ENCODE results near the gene PCDH10. TPM values are rescaled to one million over a fixed set of nuclear protein-coding genes. Genes with fewer than 3 reads are reported as not detected.

PCDH10 gene
- total RNA-seq, 1 donor from 2014 or later = 10.8 TPM

- DNase-seq (ENCODE audit: low spot score) = peak; percentile 20
- no peak for TF ChIP-seq CTCF (IDR thresholded peaks at IDR 0.05; ENCODE audit: unreplicated experiment)
- Mint-ChIP-seq H3K27ac (ENCODE audit: unreplicated experiment) (no peak overlapping the region), H3K27me3 (ENCODE audit: unreplicated experiment) (peaks cover 28% of the 10 kb centered on the region), H3K9me3 (ENCODE audit: unreplicated experiment) (no peaks in the 10 kb centered on the region), H3K4me3 (ENCODE audit: unreplicated experiment) (peak overlapping the region; percentile 89), H3K36me3 (ENCODE audit: low read depth, unreplicated experiment) (peaks cover 5% of the 10 kb centered on the region), H3K4me1 (ENCODE audit: unreplicated experiment) (peaks cover 27% of the 10 kb centered on the region)
Observed at GRCh38 chr4:133152330-133152821, 3.3 kb downstream of the PCDH10 start.

GRCh38 chr4:133152831-133153481, 3.9 kb downstream of the PCDH10 start:
- Mint-ChIP-seq H3K27me3 (ENCODE audit: unreplicated experiment) (peaks cover 28% of the 10 kb centered on the region), H3K36me3 (ENCODE audit: low read depth, unreplicated experiment) (peaks cover 5% of the 10 kb centered on the region), H3K4me1 (ENCODE audit: unreplicated experiment) (peaks cover 27% of the 10 kb centered on the region), H3K27ac (ENCODE audit: unreplicated experiment) (peak overlapping the region; percentile 19), H3K9me3 (ENCODE audit: unreplicated experiment) (no peaks in the 10 kb centered on the region), H3K4me3 (ENCODE audit: unreplicated experiment) (peak overlapping the region; percentile 89)
- DNase-seq (ENCODE audit: low spot score) = no peak
- no peak for TF ChIP-seq CTCF (IDR thresholded peaks at IDR 0.05; ENCODE audit: unreplicated experiment)

GRCh38 chr4:133154725-133155124, 5.6 kb downstream of the PCDH10 start:
- H3K9me3 Mint-ChIP-seq (ENCODE audit: unreplicated experiment) = no peaks in the 10 kb centered on the region
- no peak overlapping the region for H3K27ac Mint-ChIP-seq (ENCODE audit: unreplicated experiment)
- H3K36me3 Mint-ChIP-seq (ENCODE audit: low read depth, unreplicated experiment) = peaks cover 5% of the 10 kb centered on the region
- peaks cover 15% of the 10 kb centered on the region for H3K27me3 Mint-ChIP-seq (ENCODE audit: unreplicated experiment)
- TF ChIP-seq CTCF (IDR thresholded peaks at IDR 0.05; ENCODE audit: unreplicated experiment) = peak; percentile 53
- DNase-seq (ENCODE audit: low spot score) = peak; percentile 33
- H3K4me1 Mint-ChIP-seq (ENCODE audit: unreplicated experiment) = peaks cover 16% of the 10 kb centered on the region
- no peak overlapping the region for H3K4me3 Mint-ChIP-seq (ENCODE audit: unreplicated experiment)

- no peak overlapping the region for H3K27ac Mint-ChIP-seq (ENCODE audit: unreplicated experiment)
- H3K4me3 Mint-ChIP-seq (ENCODE audit: unreplicated experiment) = no peak overlapping the region
- H3K36me3 Mint-ChIP-seq (ENCODE audit: low read depth, unreplicated experiment) = peaks cover 5% of the 10 kb centered on the region
- peaks cover 14% of the 10 kb centered on the region for H3K27me3 Mint-ChIP-seq (ENCODE audit: unreplicated experiment)
- no peaks in the 10 kb centered on the region for H3K9me3 Mint-ChIP-seq (ENCODE audit: unreplicated experiment)
- peaks cover 9% of the 10 kb centered on the region for H3K4me1 Mint-ChIP-seq (ENCODE audit: unreplicated experiment)
- DNase-seq (ENCODE audit: low spot score) = no peak
- no peak for TF ChIP-seq CTCF (IDR thresholded peaks at IDR 0.05; ENCODE audit: unreplicated experiment)
Observed at GRCh38 chr4:133156096-133156495, 7.0 kb downstream of the PCDH10 start.

- H3K4me1 Mint-ChIP-seq (ENCODE audit: unreplicated experiment) = peaks cover 9% of the 10 kb centered on the region
- no peaks in the 10 kb centered on the region for H3K9me3 Mint-ChIP-seq (ENCODE audit: unreplicated experiment)
- H3K27me3 Mint-ChIP-seq (ENCODE audit: unreplicated experiment) = peaks cover 10% of the 10 kb centered on the region
- no peak for DNase-seq (ENCODE audit: low spot score)
- no peak for TF ChIP-seq CTCF (IDR thresholded peaks at IDR 0.05; ENCODE audit: unreplicated experiment)
- peaks cover 5% of the 10 kb centered on the region for H3K36me3 Mint-ChIP-seq (ENCODE audit: low read depth, unreplicated experiment)
- no peak overlapping the region for H3K27ac Mint-ChIP-seq (ENCODE audit: unreplicated experiment)
- no peak overlapping the region for H3K4me3 Mint-ChIP-seq (ENCODE audit: unreplicated experiment)
Observed at GRCh38 chr4:133156556-133156955, 7.5 kb downstream of the PCDH10 start.
